WTC11 (cell line): Measurements from ENCODE around the gene ZNF501. TPM values are rescaled to one million over a fixed set of nuclear protein-coding genes. Genes with fewer than 3 reads are reported as not detected.
A peak's percentile ranks its signal among the peaks of the same experiment; 100 is the strongest.

ENCODE experiments used
- AR ChIP-seq: fragments of 250-450 bp; sonication (Bioruptor Pico); IDR thresholded peaks from 2 replicates; pipeline ENCODE4 v1.9.0; 2021; ENCODE audit warnings: mild to moderate bottlenecking
- ATF1 ChIP-seq: sonication (generic); formaldehyde crosslinking; IDR thresholded peaks from 2 replicates; pipeline ENCODE4 v1.8.1; 2023; ENCODE audit warnings: mild to moderate bottlenecking, moderate library complexity, missing genetic modification reagents
- ATF6 ChIP-seq: sonication (generic); formaldehyde crosslinking; IDR thresholded peaks from 2 replicates; pipeline ENCODE4 v1.8.1; 2023; ENCODE audit warnings: mild to moderate bottlenecking, missing genetic modification reagents
- CBFB ChIP-seq: sonication (generic); formaldehyde crosslinking; IDR thresholded peaks from 2 replicates; pipeline ENCODE4 v1.8.1; 2022; ENCODE audit warnings: mild to moderate bottlenecking, low read depth, missing genetic modification reagents
- CREM ChIP-seq: sonication (generic); formaldehyde crosslinking; IDR thresholded peaks from 2 replicates; pipeline ENCODE4 v1.8.1; 2022; ENCODE audit warnings: mild to moderate bottlenecking, missing genetic modification reagents, moderate library complexity
- EMX1 ChIP-seq: fragments of 250-450 bp; sonication (Bioruptor Pico); IDR thresholded peaks from 2 replicates; pipeline ENCODE4 v1.8.0; 2021; ENCODE audit warnings: mild to moderate bottlenecking
- FOXJ3 ChIP-seq: sonication (generic); formaldehyde crosslinking; IDR thresholded peaks from 2 replicates; pipeline ENCODE4 v1.9.0; 2021; ENCODE audit warnings: missing genetic modification reagents, mild to moderate bottlenecking, borderline replicate concordance
- FOXP1 ChIP-seq: sonication (generic); formaldehyde crosslinking; IDR thresholded peaks from 2 replicates; pipeline ENCODE4 v1.8.0; 2022; ENCODE audit warnings: missing genetic modification reagents, mild to moderate bottlenecking, moderate library complexity, borderline replicate concordance
- GABPB1 ChIP-seq: sonication (generic); formaldehyde crosslinking; IDR thresholded peaks from 2 replicates; pipeline ENCODE4 v1.8.1; 2023; ENCODE audit warnings: mild to moderate bottlenecking, missing genetic modification reagents
- GRHL2 ChIP-seq: fragments of 250-450 bp; sonication (Bioruptor Pico); IDR thresholded peaks from 2 replicates; pipeline ENCODE4 v1.8.0; 2022; ENCODE audit warnings: mild to moderate bottlenecking, moderate library complexity; ENCODE audit not compliant: insufficient replicate concordance, severe bottlenecking
- KAT7 ChIP-seq: sonication (generic); formaldehyde crosslinking; IDR thresholded peaks from 2 replicates; pipeline ENCODE4 v1.8.1; 2023; ENCODE audit warnings: missing genetic modification reagents, mild to moderate bottlenecking, borderline replicate concordance
- MAX ChIP-seq: sonication (generic); formaldehyde crosslinking; IDR thresholded peaks from 2 replicates; pipeline ENCODE4 v1.8.0; 2022; ENCODE audit warnings: mild to moderate bottlenecking, missing genetic modification reagents
- MXD4 ChIP-seq: fragments of 250-450 bp; sonication (Bioruptor Pico); IDR thresholded peaks from 2 replicates; pipeline ENCODE4 v1.8.0; 2021; ENCODE audit warnings: mild to moderate bottlenecking, moderate library complexity, borderline replicate concordance
- NR2C2 ChIP-seq: sonication (generic); formaldehyde crosslinking; IDR thresholded peaks from 2 replicates; pipeline ENCODE4 v1.8.0; 2022; ENCODE audit warnings: mild to moderate bottlenecking, missing genetic modification reagents
- PREB ChIP-seq: sonication (generic); formaldehyde crosslinking; IDR thresholded peaks from 2 replicates; pipeline ENCODE4 v1.8.1; 2022; ENCODE audit warnings: mild to moderate bottlenecking, missing genetic modification reagents, moderate library complexity, borderline replicate concordance
- SMAD3 ChIP-seq: sonication (generic); formaldehyde crosslinking; IDR thresholded peaks from 2 replicates; pipeline ENCODE4 v1.8.0; 2022; ENCODE audit warnings: missing genetic modification reagents, mild to moderate bottlenecking, borderline replicate concordance
- TCF7 ChIP-seq: sonication (generic); formaldehyde crosslinking; IDR thresholded peaks from 2 replicates; pipeline ENCODE4 v1.8.0; 2022; ENCODE audit warnings: mild to moderate bottlenecking, low read depth, missing genetic modification reagents, moderate library complexity
- TEAD1 ChIP-seq: sonication (generic); formaldehyde crosslinking; IDR thresholded peaks from 2 replicates; pipeline ENCODE4 v1.8.0; 2022; ENCODE audit warnings: mild to moderate bottlenecking, missing genetic modification reagents
- TP53 ChIP-seq: sonication (generic); formaldehyde crosslinking; IDR thresholded peaks from 2 replicates; pipeline ENCODE4 v1.8.1; 2023; ENCODE audit warnings: mild to moderate bottlenecking, missing genetic modification reagents
- USF1 ChIP-seq: sonication (generic); formaldehyde crosslinking; IDR thresholded peaks from 2 replicates; pipeline ENCODE4 v1.8.0; 2022; ENCODE audit warnings: mild to moderate bottlenecking, missing genetic modification reagents
- ZNF138 ChIP-seq: sonication (generic); formaldehyde crosslinking; conservative IDR thresholded peaks from 2 replicates; pipeline ENCODE4 v1.8.1; 2022; ENCODE audit warnings: mild to moderate bottlenecking, moderate library complexity, missing genetic modification reagents
- ZNF416 ChIP-seq: fragments of 250-450 bp; sonication (Bioruptor Pico); IDR thresholded peaks from 2 replicates; pipeline ENCODE4 v1.9.0; 2021; ENCODE audit warnings: mild to moderate bottlenecking, inconsistent platforms
- ZNF423 ChIP-seq: fragments of 250-450 bp; sonication (Bioruptor Pico); IDR thresholded peaks from 2 replicates; pipeline ENCODE4 v2.1.2; 2022; ENCODE audit warnings: mild to moderate bottlenecking, moderate library complexity
- ZNF425 ChIP-seq: fragments of 250-450 bp; sonication (Bioruptor Pico); conservative IDR thresholded peaks from 2 replicates; pipeline ENCODE4 v1.9.0; 2021; ENCODE audit warnings: mild to moderate bottlenecking
- ZNF532 ChIP-seq: fragments of 250-450 bp; sonication (Bioruptor Pico); IDR thresholded peaks from 2 replicates; pipeline ENCODE4 v1.9.0; 2021; ENCODE audit warnings: mild to moderate bottlenecking, borderline replicate concordance
- ZNF671 ChIP-seq: fragments of 250-450 bp; sonication (Bioruptor Pico); IDR thresholded peaks from 2 replicates; pipeline ENCODE4 v1.8.0; 2021; ENCODE audit warnings: mild to moderate bottlenecking
- total RNA-seq: library from RNA; stranded (reverse); gene quantifications from 3 replicates; pipeline ENCODE4 v1.2.3, GENCODE V29; 2021

ZNF501 gene
- total RNA-seq, 1 experiment from 2014 or later = 8.8 TPM

- TF ChIP-seq ZNF532 (CRISPR knock-in tag) (no peak), PREB (CRISPR knock-in tag) (no peak), ZNF671 (no peak), ATF1 (CRISPR knock-in tag) (peak; percentile 94), FOXJ3 (no peak), GABPB1 (CRISPR knock-in tag) (peak; percentile 84), CBFB (CRISPR knock-in tag) (peak; percentile 34; the same call in 1 of the 2 replicates), AR (CRISPR knock-in tag) (no peak), EMX1 (no peak), TP53 (no peak), NR2C2 (no peak), ZNF138 (CRISPR knock-in tag) (no peak), ZNF425 (CRISPR knock-in tag) (no peak), KAT7 (peak; percentile 83; the same call in 1 of the 2 replicates), TCF7 (peak; percentile 63; the same call in 1 of the 2 replicates), ZNF416 (CRISPR knock-in tag) (no peak), SMAD3 (peak; percentile 18; the same call in 1 of the 2 replicates), MAX (peak; percentile 93), GRHL2 (no peak), CREM (CRISPR knock-in tag) (peak; percentile 99), USF1 (peak; percentile 27; the same call in 1 of the 2 replicates), ATF6 (CRISPR knock-in tag) (no peak), MXD4 (CRISPR knock-in tag) (no peak), TEAD1 (CRISPR knock-in tag) (peak; percentile 91), ZNF423 (peak; percentile 95), FOXP1 (CRISPR knock-in tag) (peak; percentile 96)
Observed at GRCh38 chr3:44729384-44729910, at the start of gene ZNF501 (continued).
